ENCODE data around the gene TAS1R2.

Gene TAS1R2

GRCh38 chr1:18881642-18882431, 22.4 kb upstream of the TAS1R2 start:
- Histone ChIP-seq H3K4me3 (ENCODE audit: low read depth, low read length) (no peak overlapping the region), H3K36me3 (no peaks in the 10 kb centered on the region), H3K27me3 (no peaks in the 10 kb centered on the region), H3K9me3 (no peaks in the 10 kb centered on the region), H3K4me1 (0 out of 2 replicates have a peak, but pooled peaks cover 2% of the 10 kb centered on the region)
- no peak for DNase-seq
- no peak for TF ChIP-seq CTCF (IDR thresholded peaks at IDR 0.05; ENCODE audit: low read depth, low read length)

- H3K27me3 ChIP-seq, result no peaks in the 10 kb centered on the region
- TF ChIP-seq CTCF (IDR thresholded peaks at IDR 0.05; ENCODE audit: low read depth, low read length), result no peak
- H3K36me3 ChIP-seq, result no peaks in the 10 kb centered on the region
- H3K9me3 ChIP-seq, result no peaks in the 10 kb centered on the region
- DNase-seq, result no peak
- 0 out of 2 replicates have a peak, but pooled peaks cover 2% of the 10 kb centered on the region for H3K4me1 ChIP-seq
- no peak overlapping the region for H3K4me3 ChIP-seq (ENCODE audit: low read depth, low read length)
Measured at GRCh38 chr1:18881164-18881563, 21.7 kb upstream of the TAS1R2 start.

GRCh38 chr1:18880585-18880984, 21.1 kb upstream of the TAS1R2 start:
- H3K9me3 ChIP-seq, result no peaks in the 10 kb centered on the region
- TF ChIP-seq CTCF (IDR thresholded peaks at IDR 0.05; ENCODE audit: low read depth, low read length), result no peak
- H3K36me3 ChIP-seq, result no peaks in the 10 kb centered on the region
- no peak overlapping the region for H3K4me3 ChIP-seq (ENCODE audit: low read depth, low read length)
- H3K27me3 ChIP-seq, result no peaks in the 10 kb centered on the region
- no peak for DNase-seq
- 0 out of 2 replicates have a peak, but pooled peaks cover 2% of the 10 kb centered on the region for H3K4me1 ChIP-seq

GRCh38 chr1:18879791-18880309, 20.4 kb upstream of the TAS1R2 start:
- no peak for TF ChIP-seq CTCF (IDR thresholded peaks at IDR 0.05; ENCODE audit: low read depth, low read length)
- DNase-seq, result peak; percentile 39
- Histone ChIP-seq H3K4me1 (0 out of 2 replicates have a peak, but pooled peaks cover 2% of the 10 kb centered on the region), H3K36me3 (no peaks in the 10 kb centered on the region), H3K9me3 (no peaks in the 10 kb centered on the region), H3K27me3 (no peaks in the 10 kb centered on the region), H3K4me3 (ENCODE audit: low read depth, low read length) (no peak overlapping the region)

GRCh38 chr1:18879215-18879790, 19.8 kb upstream of the TAS1R2 start:
- no peak for DNase-seq
- Histone ChIP-seq H3K27me3 (no peaks in the 10 kb centered on the region), H3K4me3 (ENCODE audit: low read depth, low read length) (no peak overlapping the region), H3K4me1 (0 out of 2 replicates have a peak, but pooled peaks cover 2% of the 10 kb centered on the region), H3K9me3 (no peaks in the 10 kb centered on the region), H3K36me3 (no peaks in the 10 kb centered on the region)
- no peak for TF ChIP-seq CTCF (IDR thresholded peaks at IDR 0.05; ENCODE audit: low read depth, low read length)

All from BE2C (cell line).